Vagina (tissue), 2 donors: Measurements from ENCODE around the gene PRSS27.

ENCODE experiments used
- CTCF ChIP-seq, 3 experiments: fragments of 450-650 bp in 2 of 3; fragments of 200-600 bp in 1 of 3; sonication (generic) in 1 of 3; IDR thresholded peaks; one replicate each; pipeline ENCODE4 v1.5.1; 2017 to 2019; ENCODE audit warnings: antibody characterized with exemption in 3 of 3, mild to moderate bottlenecking in 2 of 3, moderate library complexity in 2 of 3
- POLR2A ChIP-seq, 2 donors: fragments of 450-650 bp; IDR thresholded peaks; one replicate each; pipeline ENCODE4 v1.6.1; 2017; ENCODE audit warnings: antibody characterized with exemption in 2 of 2, mild to moderate bottlenecking in 2 of 2, moderate library complexity in 2 of 2

GRCh38 chr16:2698965-2699750 is 20.9 kb downstream of the PRSS27 start:
- TF ChIP-seq CTCF (IDR thresholded peaks at IDR 0.05) (no peak), POLR2A (IDR thresholded peaks at IDR 0.05) (no peak)
